Measurements from ENCODE around the gene GHRHR. TPM values are rescaled to one million over a fixed set of nuclear protein-coding genes. Genes with fewer than 3 reads are reported as not detected.

The GHRHR gene
- total RNA-seq, 2 experiments from 2014 or later = not detected

DNA sequence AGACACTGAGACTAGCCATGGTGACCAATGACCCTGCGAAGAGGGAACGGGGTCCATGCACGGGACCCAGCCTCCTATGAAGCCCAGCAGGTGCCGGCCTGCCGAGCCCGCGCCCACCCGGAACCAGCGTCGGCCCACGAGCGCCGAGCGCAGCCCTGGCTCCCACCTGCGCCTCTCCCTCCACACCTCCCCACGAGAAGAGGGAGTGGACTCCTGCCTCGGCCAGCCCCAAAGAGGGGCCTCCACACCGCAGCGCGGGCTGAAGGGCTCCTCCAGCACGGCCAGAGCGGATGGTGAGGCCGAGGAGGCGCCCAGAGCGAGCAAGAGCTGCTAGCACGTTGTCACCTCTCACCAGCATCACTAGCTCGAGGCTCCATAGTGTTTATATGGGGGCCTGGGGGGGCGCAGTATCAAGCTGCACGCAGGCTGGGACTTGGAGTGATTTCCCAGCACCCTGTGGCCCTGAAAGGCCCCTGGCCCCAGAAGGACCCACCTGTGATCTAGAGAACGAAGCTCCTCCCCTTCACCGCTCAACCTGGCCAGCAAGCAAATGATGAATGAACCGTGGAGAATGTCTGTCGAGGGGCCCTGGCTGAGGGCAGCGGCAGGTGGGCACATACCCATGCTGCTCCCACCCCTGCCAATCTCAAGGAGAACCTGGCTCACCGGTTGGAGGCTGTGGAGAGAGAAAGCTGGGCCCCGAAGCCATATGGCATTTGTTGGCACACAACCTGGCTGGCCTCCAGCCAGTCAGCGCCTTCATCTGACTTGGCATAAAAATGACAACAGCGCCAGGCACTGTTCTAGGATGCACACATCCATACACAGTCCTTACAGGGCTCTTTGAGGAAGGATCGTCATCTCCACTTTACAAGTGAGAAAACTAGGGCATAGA, 30.7 kb downstream of the GHRHR start:
- Mint-ChIP-seq H3K4me3 (no peak overlapping the region), H3K27ac (no peak overlapping the region), H3K27me3 (no peaks in the 10 kb centered on the region), H3K9me3 (no peaks in the 10 kb centered on the region), H3K36me3 (ENCODE audit: low read depth) (no peaks in the 10 kb centered on the region), H3K4me1 (no peaks in the 10 kb centered on the region)
- DNase-seq = no peak
- CTCF ChIA-PET = interaction anchor here (1.9 kb wide), 1 partner anchor 10 kb away, joined by 7 read pairs; no protein-coding TSS in a partner anchor
- POLR2A ChIA-PET = no interaction called here

DNA sequence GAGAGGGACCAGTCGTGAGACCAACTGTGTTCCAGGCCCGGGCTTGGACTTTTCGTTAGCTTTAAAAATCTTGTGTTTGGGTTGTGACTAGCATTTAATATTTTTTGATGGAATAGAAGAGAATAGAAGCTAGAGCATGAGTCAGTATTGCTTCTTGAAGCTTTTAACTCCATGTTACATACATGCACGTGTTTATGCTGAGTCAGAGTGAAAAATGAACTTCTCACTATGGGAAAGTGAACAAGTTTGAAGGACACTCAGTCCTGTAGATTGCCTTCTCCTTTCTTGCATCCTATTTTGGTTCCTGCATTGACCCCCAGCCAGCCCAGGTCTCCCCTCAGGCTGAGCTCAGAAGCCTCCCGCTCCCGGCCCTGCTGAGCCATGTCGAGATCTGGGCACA, 31.8 kb downstream of the GHRHR start:
- ChIA-PET CTCF (interaction anchor here (1.7 kb wide), 1 partner anchor 12 kb away, joined by 5 read pairs; no protein-coding TSS in a partner anchor), POLR2A (no interaction called here)
- no peak overlapping the region for H3K27ac Mint-ChIP-seq
- no peaks in the 10 kb centered on the region for H3K36me3 Mint-ChIP-seq (ENCODE audit: low read depth)
- no peaks in the 10 kb centered on the region for H3K9me3 Mint-ChIP-seq
- H3K4me3 Mint-ChIP-seq = no peak overlapping the region
- no peaks in the 10 kb centered on the region for H3K4me1 Mint-ChIP-seq
- DNase-seq = no peak
- no peaks in the 10 kb centered on the region for H3K27me3 Mint-ChIP-seq

DNA sequence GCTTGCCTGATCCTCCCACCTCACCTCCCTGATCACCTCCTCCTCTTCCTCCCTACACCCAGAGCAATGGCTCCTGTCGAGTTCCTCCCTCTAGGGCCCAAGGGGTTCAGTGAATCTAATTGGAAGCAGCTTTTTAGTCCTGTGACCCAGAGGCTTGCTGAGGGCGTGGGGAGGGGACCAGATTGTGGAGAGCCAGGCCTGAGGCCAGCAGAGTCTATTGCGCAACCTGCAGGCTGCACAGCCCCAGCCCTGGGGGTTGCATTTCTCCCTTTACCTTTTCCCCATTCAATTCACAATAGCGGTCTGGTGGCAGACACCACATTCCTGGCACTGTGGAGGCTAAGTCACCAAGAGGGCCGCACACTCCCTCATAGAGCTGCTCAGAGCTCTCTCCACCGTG, 32.5 kb downstream of the GHRHR start:
- Mint-ChIP-seq H3K4me3 (no peak overlapping the region), H3K27me3 (no peaks in the 10 kb centered on the region), H3K36me3 (ENCODE audit: low read depth) (no peaks in the 10 kb centered on the region), H3K4me1 (no peaks in the 10 kb centered on the region), H3K27ac (no peak overlapping the region), H3K9me3 (no peaks in the 10 kb centered on the region)
- POLR2A ChIA-PET = no interaction called here
- no peak for DNase-seq
- CTCF ChIA-PET = interaction anchor here (1.7 kb wide), 1 partner anchor 13 kb away, joined by 5 read pairs; no protein-coding TSS in a partner anchor

DNA sequence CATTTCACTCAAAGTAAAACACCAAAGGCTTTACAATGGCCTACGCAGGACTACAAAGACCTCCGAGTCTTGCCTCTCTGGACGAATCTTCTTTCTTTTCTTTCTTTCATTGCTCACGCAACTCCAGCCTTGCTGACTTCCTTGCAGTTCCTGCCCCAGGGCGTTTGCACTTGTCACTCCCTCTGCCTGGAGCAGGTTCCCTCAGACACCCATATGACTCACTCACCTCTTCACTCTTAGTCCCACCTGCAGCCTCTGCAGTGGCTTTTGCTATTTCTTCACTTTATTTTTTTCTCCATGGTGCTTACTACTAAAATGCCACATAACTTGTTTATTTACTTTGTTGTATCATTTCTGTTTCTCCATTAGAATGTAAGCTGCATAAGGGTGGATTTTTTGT, 33.1 kb downstream of the GHRHR start:
- Mint-ChIP-seq H3K9me3 (no peaks in the 10 kb centered on the region), H3K4me1 (no peaks in the 10 kb centered on the region), H3K27me3 (no peaks in the 10 kb centered on the region), H3K36me3 (ENCODE audit: low read depth) (no peaks in the 10 kb centered on the region), H3K4me3 (no peak overlapping the region), H3K27ac (no peak overlapping the region)
- ChIA-PET POLR2A (no interaction called here), CTCF (interaction anchor here (0.8 to 1.7 kb wide), 2 partner anchors 13 kb away, joined by 4 to 5 read pairs; no protein-coding TSS in a partner anchor)
- no peak for DNase-seq

DNA sequence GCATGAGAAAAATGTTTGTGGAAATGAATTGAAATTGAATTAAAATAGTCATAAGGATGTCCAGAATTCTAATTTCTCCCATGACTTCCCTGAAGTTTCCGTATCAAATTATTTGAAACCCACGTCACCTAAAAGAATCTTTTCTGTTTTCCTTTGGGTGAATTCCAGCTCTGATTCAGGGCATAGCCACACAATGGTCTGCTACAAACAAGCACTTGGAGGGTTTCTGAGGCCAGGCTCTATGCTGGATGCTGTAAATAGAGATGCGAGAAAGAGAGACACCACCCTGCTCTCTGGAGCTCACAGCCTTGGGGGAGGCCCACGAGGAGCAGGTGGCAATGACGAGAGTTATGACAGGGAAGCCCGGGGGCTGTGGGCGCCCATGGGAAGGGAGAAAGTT, 33.6 kb downstream of the GHRHR start:
- Mint-ChIP-seq H3K4me3 (no peak overlapping the region), H3K4me1 (no peaks in the 10 kb centered on the region), H3K9me3 (no peaks in the 10 kb centered on the region), H3K27me3 (no peaks in the 10 kb centered on the region), H3K27ac (no peak overlapping the region), H3K36me3 (ENCODE audit: low read depth) (no peaks in the 10 kb centered on the region)
- CTCF ChIA-PET = interaction anchor here (0.8 kb wide), 1 partner anchor 14 kb away, joined by 4 read pairs; no protein-coding TSS in a partner anchor
- no peak for DNase-seq
- POLR2A ChIA-PET = no interaction called here

DNA sequence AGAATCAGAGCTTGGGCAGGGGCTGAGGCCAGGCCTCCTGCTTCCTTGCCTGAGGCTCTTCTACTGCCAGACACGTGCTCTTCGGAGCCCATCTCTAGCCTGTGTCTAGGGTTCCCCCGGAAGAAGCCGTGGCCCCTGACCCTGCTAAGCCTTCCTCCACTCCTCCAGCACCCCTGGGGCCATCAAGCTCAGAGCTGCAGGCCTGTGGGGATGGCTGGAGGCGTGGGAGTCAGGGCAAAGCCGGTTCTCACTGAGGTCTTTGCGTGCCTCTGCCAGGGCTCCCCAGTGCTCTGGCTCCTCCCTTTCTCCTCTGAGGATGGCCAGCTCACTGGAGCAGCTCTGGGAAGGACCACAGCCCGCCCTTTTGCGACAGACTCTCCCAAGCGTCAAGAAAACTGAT, 34.4 kb downstream of the GHRHR start:
- ChIA-PET CTCF (no interaction called here), POLR2A (no interaction called here)
- no peak for DNase-seq
- no peaks in the 10 kb centered on the region for H3K9me3 Mint-ChIP-seq
- no peaks in the 10 kb centered on the region for H3K36me3 Mint-ChIP-seq (ENCODE audit: low read depth)
- H3K4me3 Mint-ChIP-seq = no peak overlapping the region
- no peak overlapping the region for H3K27ac Mint-ChIP-seq
- no peaks in the 10 kb centered on the region for H3K27me3 Mint-ChIP-seq
- no peaks in the 10 kb centered on the region for H3K4me1 Mint-ChIP-seq

DNA sequence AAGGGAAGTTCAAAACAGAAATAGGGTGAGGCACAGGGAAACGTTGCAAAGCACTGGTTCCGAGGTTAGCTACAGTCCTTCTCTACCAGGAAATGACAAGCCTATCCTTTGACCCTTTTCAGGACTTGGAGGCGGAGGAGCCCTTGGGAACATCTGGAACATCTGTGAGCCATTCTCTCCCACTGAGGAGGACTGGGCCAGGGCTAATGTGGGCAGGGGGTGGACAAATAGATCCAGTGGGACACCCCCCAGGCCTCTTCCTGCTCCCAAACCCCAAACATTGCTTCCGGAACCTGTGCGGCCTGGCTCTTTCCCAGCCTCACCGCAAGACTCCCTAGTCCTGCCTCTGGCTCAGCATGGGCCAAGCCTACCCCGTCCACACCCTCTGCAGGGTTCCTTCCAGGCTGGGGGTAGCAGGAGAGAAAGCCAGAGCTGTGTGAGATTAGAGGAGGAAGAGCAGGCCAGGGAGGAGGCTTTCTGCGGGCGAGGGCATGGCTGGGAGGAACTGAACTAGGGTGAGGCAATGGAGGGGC, 36.5 kb downstream of the GHRHR start:
- H3K9me3 Mint-ChIP-seq = no peaks in the 10 kb centered on the region
- H3K27ac Mint-ChIP-seq = no peak overlapping the region
- POLR2A ChIA-PET = no interaction called here
- no peaks in the 10 kb centered on the region for H3K36me3 Mint-ChIP-seq (ENCODE audit: low read depth)
- H3K4me3 Mint-ChIP-seq = no peak overlapping the region
- H3K4me1 Mint-ChIP-seq = no peaks in the 10 kb centered on the region
- CTCF ChIA-PET = no interaction called here
- DNase-seq = no peak
- H3K27me3 Mint-ChIP-seq = no peaks in the 10 kb centered on the region

DNA sequence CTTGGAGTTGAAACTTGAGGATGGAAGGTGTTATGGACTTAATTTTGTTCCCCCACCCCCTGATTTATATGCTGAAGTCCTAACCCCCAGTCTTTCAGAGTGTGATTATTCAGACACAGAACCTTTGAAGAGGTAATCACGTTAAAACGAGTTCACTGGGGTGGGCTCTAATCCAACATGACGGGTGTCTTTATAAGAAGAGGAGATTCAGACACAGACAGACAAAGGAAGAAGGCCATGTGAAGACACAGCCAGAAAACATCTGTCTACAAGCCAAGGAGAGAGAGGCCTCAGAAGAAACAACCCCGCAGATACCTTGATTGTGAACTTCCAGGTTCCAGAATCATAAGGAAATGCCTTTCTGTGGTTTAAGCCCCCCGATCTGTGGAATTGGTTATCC, 37.0 kb downstream of the GHRHR start:
- DNase-seq = no peak
- Mint-ChIP-seq H3K27me3 (no peaks in the 10 kb centered on the region), H3K9me3 (no peaks in the 10 kb centered on the region), H3K36me3 (ENCODE audit: low read depth) (no peaks in the 10 kb centered on the region), H3K4me1 (no peaks in the 10 kb centered on the region), H3K4me3 (no peak overlapping the region), H3K27ac (no peak overlapping the region)
- ChIA-PET CTCF (no interaction called here), POLR2A (no interaction called here)

DNA sequence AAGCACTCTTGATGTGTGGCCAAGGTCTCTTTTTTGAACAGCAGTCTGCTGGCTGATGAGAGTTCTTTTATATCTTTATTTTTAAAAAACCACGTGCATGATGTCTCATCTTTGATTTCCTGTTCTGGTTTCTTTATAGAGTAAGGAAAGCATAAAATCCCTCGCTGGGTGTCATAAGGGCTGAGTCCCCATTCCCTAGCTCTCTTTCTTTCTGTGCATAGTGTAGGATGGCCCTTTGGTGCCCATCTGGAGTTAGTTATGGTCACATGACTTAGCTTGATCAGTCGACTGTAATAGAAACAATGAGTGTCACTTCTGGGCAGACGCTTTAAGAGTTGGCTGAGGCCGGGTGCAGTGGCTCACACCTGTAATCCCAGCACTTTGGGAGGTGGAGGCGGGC, 38.5 kb downstream of the GHRHR start:
- ChIA-PET CTCF (interaction anchor here (1.3 kb wide), 1 partner anchor 19 kb away, joined by 4 read pairs; no protein-coding TSS in a partner anchor), POLR2A (no interaction called here)
- H3K9me3 Mint-ChIP-seq = no peaks in the 10 kb centered on the region
- no peaks in the 10 kb centered on the region for H3K27me3 Mint-ChIP-seq
- H3K36me3 Mint-ChIP-seq (ENCODE audit: low read depth) = no peaks in the 10 kb centered on the region
- H3K27ac Mint-ChIP-seq = no peak overlapping the region
- no peak for DNase-seq
- no peak overlapping the region for H3K4me3 Mint-ChIP-seq
- no peaks in the 10 kb centered on the region for H3K4me1 Mint-ChIP-seq

DNA sequence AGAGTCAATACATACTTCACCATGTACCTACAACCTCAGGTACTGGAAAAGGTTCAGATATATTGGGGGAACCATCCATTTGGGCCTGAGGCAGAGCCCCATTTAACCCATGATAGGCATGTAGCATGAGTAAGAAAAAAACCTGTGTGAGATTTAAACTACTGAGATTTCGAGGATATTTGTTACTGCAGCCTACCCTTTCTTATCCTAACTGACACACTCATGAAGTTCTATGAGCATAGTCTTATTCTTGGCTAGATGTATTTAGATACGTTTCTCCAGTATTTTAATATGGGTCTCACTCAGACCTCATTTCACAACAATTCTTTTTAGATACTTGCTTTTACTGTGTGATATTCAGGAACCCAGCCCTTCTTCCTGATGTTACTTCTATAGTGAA, 39.3 kb downstream of the GHRHR start:
- H3K36me3 Mint-ChIP-seq (ENCODE audit: low read depth) = no peaks in the 10 kb centered on the region
- no peak overlapping the region for H3K4me3 Mint-ChIP-seq
- no peak for DNase-seq
- ChIA-PET CTCF (no interaction called here), POLR2A (no interaction called here)
- no peaks in the 10 kb centered on the region for H3K4me1 Mint-ChIP-seq
- no peak overlapping the region for H3K27ac Mint-ChIP-seq
- H3K27me3 Mint-ChIP-seq = no peaks in the 10 kb centered on the region
- H3K9me3 Mint-ChIP-seq = no peaks in the 10 kb centered on the region

DNA sequence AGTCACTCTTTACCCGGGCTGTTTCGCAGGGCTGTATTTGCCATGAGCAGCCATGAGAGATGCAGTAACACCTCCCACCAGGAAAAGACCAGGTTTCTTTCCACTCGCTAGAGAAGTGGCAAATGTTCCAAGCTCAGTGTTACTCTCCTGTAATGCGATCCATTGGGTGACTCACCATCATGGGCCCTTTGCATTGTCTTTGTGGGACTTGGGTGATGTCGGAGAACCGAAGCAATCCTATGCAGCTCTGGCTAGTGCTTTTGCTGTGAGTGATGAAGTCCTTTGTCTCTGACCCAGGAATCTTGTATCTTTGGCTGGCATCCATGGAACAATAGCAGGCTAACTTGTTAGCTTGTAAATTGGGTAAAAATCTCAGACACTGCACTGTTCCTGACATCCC, 40.0 kb downstream of the GHRHR start:
- no peaks in the 10 kb centered on the region for H3K4me1 Mint-ChIP-seq
- no peak for DNase-seq
- POLR2A ChIA-PET = no interaction called here
- CTCF ChIA-PET = no interaction called here
- H3K4me3 Mint-ChIP-seq = no peak overlapping the region
- no peaks in the 10 kb centered on the region for H3K27me3 Mint-ChIP-seq
- no peak overlapping the region for H3K27ac Mint-ChIP-seq
- H3K9me3 Mint-ChIP-seq = no peaks in the 10 kb centered on the region
- no peaks in the 10 kb centered on the region for H3K36me3 Mint-ChIP-seq (ENCODE audit: low read depth)

DNA sequence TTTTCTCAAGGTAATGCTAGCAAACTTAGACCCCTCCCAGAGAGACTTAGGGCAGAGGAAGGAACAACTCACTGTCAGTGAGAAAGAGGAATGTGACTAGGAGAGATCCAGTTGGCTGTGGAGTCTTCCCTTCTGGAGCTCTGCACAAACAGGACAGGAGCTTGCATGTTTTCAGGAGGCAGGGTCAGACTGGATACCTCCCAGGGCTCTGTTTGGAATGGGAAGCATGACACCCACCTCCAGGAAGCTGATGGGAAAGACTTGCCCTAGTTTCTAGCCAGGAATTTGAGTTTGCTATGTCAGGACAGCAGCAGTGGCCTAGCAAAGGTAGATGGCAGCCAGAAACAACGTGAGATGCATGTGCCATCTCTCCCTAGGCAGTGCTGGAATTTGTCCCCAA, 40.6 kb downstream of the GHRHR start:
- ChIA-PET CTCF (no interaction called here), POLR2A (no interaction called here)
- DNase-seq = no peak
- Mint-ChIP-seq H3K4me1 (no peaks in the 10 kb centered on the region), H3K27ac (no peak overlapping the region), H3K36me3 (ENCODE audit: low read depth) (no peaks in the 10 kb centered on the region), H3K27me3 (peaks cover 5% of the 10 kb centered on the region), H3K4me3 (no peak overlapping the region), H3K9me3 (no peaks in the 10 kb centered on the region)

DNA sequence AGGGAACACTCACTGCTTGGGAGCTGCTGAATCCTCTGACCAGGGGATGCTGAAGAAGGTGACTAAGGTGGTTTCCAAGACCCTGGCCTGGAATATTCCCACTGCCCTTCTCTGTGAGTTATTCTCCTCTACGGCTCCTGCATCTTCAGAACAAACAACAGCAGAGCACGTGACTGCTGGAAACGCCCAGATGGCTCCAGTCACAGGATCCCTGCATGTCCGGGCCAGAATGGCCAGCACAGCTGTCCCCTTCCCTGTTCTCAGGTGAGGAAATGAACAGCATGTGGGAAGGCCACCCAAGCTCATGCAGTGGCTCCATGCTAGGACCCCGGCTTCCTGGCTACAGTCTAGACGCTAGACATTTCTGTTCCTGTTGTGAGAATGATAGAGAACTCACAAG, 43.1 kb downstream of the GHRHR start:
- Mint-ChIP-seq H3K4me1 (no peaks in the 10 kb centered on the region), H3K4me3 (no peak overlapping the region), H3K27ac (no peak overlapping the region), H3K9me3 (no peaks in the 10 kb centered on the region), H3K36me3 (ENCODE audit: low read depth) (no peaks in the 10 kb centered on the region), H3K27me3 (peaks cover 17% of the 10 kb centered on the region)
- ChIA-PET POLR2A (no interaction called here), CTCF (no interaction called here)
- DNase-seq = no peak

DNA sequence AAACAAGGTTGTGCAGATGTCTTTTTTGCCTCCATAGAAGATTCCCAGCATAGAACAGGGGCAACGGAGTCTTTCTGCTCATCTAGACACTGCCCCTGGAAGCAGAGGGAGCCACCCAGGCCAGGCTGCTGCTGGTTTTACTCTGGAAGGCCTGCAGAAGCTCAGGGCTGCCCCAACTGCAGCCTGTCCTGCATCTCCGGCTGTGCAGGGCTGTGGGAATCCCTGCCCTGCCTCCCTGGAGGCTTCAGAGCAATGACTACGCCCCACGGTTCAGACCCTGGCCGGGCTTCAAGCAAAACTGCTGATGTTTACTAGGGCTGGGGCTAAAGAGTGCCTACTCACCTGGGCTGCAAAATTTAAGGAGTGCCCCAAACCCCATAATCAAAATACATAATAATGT, 43.9 kb downstream of the GHRHR start:
- Mint-ChIP-seq H3K27ac (no peak overlapping the region), H3K4me3 (no peak overlapping the region), H3K4me1 (no peaks in the 10 kb centered on the region), H3K27me3 (peaks cover 17% of the 10 kb centered on the region), H3K9me3 (no peaks in the 10 kb centered on the region), H3K36me3 (ENCODE audit: low read depth) (no peaks in the 10 kb centered on the region)
- POLR2A ChIA-PET = no interaction called here
- DNase-seq = no peak
- CTCF ChIA-PET = no interaction called here
